Endothelial cell of umbilical vein (primary cell): ENCODE measurements around the gene FRMPD1. TPM values are rescaled to one million over a fixed set of nuclear protein-coding genes. Genes with fewer than 3 reads are reported as not detected.
"Not testable (repeated sequence)": the region's sequence is repeated elsewhere in the genome, so short reads cannot be mapped to it uniquely, and the experiment has no call there.

Experiments used
- Bru-seq: library from RNA; stranded (reverse); fragments of 400-500 nt; gene quantifications from one replicate; lab custom pipeline; 2021; lab: Mats Ljungman, UMichigan
- BruChase-seq, 2 experiments: library from RNA; stranded (reverse); fragments of 400-500 nt; gene quantifications; one replicate each; lab custom pipeline; 2021; lab: Mats Ljungman, UMichigan
- BruUV-seq: library from RNA; stranded (reverse); fragments of 400-500 nt; replicated peaks from 2 replicates; lab custom pipeline; 2021; lab: Mats Ljungman, UMichigan
- CTCF ChIA-PET: fragments of 300-600, 350-600 bp; sonication (Branson Sonifier 250); formaldehyde crosslinking; loops from one replicate; lab custom pipeline; 2021; ENCODE audit warnings: antibody characterized with exemption, inconsistent platforms; lab: Charles Lee
- POLR2A ChIA-PET: fragments of 300-600, 350-600 bp; sonication (Branson Sonifier 250); formaldehyde crosslinking; loops from one replicate; lab custom pipeline; 2021; ENCODE audit warnings: antibody characterized with exemption, inconsistent platforms; lab: Charles Lee
- DNase-seq: peaks from one replicate; pipeline ENCODE4 v3.0.0-alpha.2; 2011; ENCODE audit warnings: low read depth, low spot score
- FAIRE-seq: peaks from 2 replicates; lab custom pipeline; 2011; peaks lifted over from hg19 to GRCh38; lab: Jason Lieb, UNC
- H2AFZ ChIP-seq: 2 replicates; pipeline ENCODE4 v1.6.0; 2012; ENCODE audit warnings: low read depth, low read length, control low read depth, inconsistent platforms
- H3K27ac ChIP-seq: 2 replicates; pipeline ENCODE4 v1.5.1; 2011; ENCODE audit warnings: low read depth, mild to moderate bottlenecking, control low read depth, low read length, moderate library complexity; ENCODE audit not compliant: insufficient read depth
- H3K27me3 ChIP-seq, 2 experiments: 2 replicates each; pipeline versions ENCODE4 v1.6.0 to v1.6.1; 2011; ENCODE audit warnings: low read length in 2 of 2, mixed read lengths in 1 of 2; ENCODE audit not compliant: control insufficient read depth in 2 of 2, insufficient read depth in 2 of 2
- H3K36me3 ChIP-seq, 2 experiments: 2 replicates in 1 of 2; 3 replicates in 1 of 2; pipeline ENCODE4 v1.5.1; 2011; ENCODE audit warnings: low read length in 2 of 2, mild to moderate bottlenecking in 1 of 2, moderate library complexity in 1 of 2; ENCODE audit not compliant: control insufficient read depth in 2 of 2, insufficient read depth in 2 of 2; ENCODE audit errors: extremely low read depth in 1 of 2
- H3K4me1 ChIP-seq: 3 replicates; pipeline ENCODE4 v1.5.1; 2011; ENCODE audit warnings: mild to moderate bottlenecking, low read length; ENCODE audit not compliant: control insufficient read depth, insufficient read depth; ENCODE audit errors: extremely low read depth
- H3K4me2 ChIP-seq: 2 replicates; pipeline ENCODE4 v1.6.1; 2011; ENCODE audit warnings: low read length, control low read depth, mixed read lengths; ENCODE audit not compliant: insufficient read depth
- H3K4me3 ChIP-seq, 3 experiments: fragments of 200-600 bp in 1 of 3; sonication (generic), shearing (Covaris generic) in 1 of 3; replicated peaks in 1 of 3; 2 replicates each; pipeline ENCODE4 v1.5.1; 2011 to 2016; ENCODE audit warnings: control low read depth in 3 of 3, low read length in 3 of 3, mild to moderate bottlenecking in 2 of 3, inconsistent platforms in 1 of 3, low read depth in 1 of 3, moderate library complexity in 1 of 3; ENCODE audit not compliant: insufficient read depth in 1 of 3
- H3K79me2 ChIP-seq: 2 replicates; pipeline ENCODE4 v1.6.0; 2012; ENCODE audit warnings: low read length, inconsistent platforms; ENCODE audit not compliant: control insufficient read depth, insufficient read depth
- H3K9ac ChIP-seq: replicated peaks from 2 replicates; pipeline ENCODE3; 2011; ENCODE audit warnings: low read length, control low read depth; ENCODE audit not compliant: insufficient read depth; ENCODE audit errors: extremely low read depth
- H3K9me1 ChIP-seq: replicated peaks from 3 replicates; pipeline ENCODE4 v1.6.0; 2011; ENCODE audit warnings: mild to moderate bottlenecking, low read length; ENCODE audit not compliant: control insufficient read depth, insufficient read depth; ENCODE audit errors: extremely low read depth
- H3K9me3 ChIP-seq: replicated peaks from 2 replicates; pipeline ENCODE4 v1.5.1; 2012; ENCODE audit warnings: low read length, inconsistent platforms; ENCODE audit not compliant: control insufficient read depth, insufficient read depth
- H4K20me1 ChIP-seq: replicated peaks from 2 replicates; pipeline ENCODE3; 2011; ENCODE audit warnings: mild to moderate bottlenecking, low read length; ENCODE audit not compliant: control insufficient read depth, insufficient read depth; ENCODE audit errors: extremely low read depth
- EZH2 ChIP-seq: IDR thresholded peaks from 2 replicates; pipeline ENCODE4 v1.6.1; 2012; ENCODE audit warnings: borderline replicate concordance, low read depth, mild to moderate bottlenecking, moderate library complexity, low read length, inconsistent platforms; ENCODE audit not compliant: severe bottlenecking
- MYC ChIP-seq: IDR thresholded peaks from one replicate; pipeline ENCODE4 v1.6.1; 2011; ENCODE audit warnings: mild to moderate bottlenecking, low read depth, low read length
- dilution Hi-C: fragments of 300-500 bp; cut with MboI; formaldehyde crosslinking; loops from one replicate; pipeline ENCODE4 v1.15.0; 2019; ENCODE audit warnings: low sequenced_read_pairs; ENCODE audit not compliant: extremely low pct_ligation_motif_present
- intact Hi-C: fragments of 100-400 bp; cut with micrococcal nuclease; formaldehyde crosslinking; loops from one replicate; pipeline ENCODE4 v1.10.0; 2022
- long read RNA-seq: library from polyadenylated mRNA; stranded (forward); transcript quantifications from one replicate; pipeline ENCODE4 v2.0.0, GENCODE V29; 2021
- polyA minus RNA-seq, 3 experiments: library from RNA; depleted of rRNA, polyadenylated mRNA; stranded (reverse); fragments of >200 nt; gene quantifications; 1 replicate in 1 of 3; 2 replicates in 2 of 3; pipeline ENCODE4 v1.2.3, GENCODE V29; 2011
- polyA plus RNA-seq, 4 experiments: library from polyadenylated mRNA; depleted of rRNA in 3 of 4; stranded (reverse) in 3 of 4; unstranded in 1 of 4; fragments of >200 nt; gene quantifications; 2 replicates each; pipeline versions ENCODE4 v1.2.1 to v1.2.3, GENCODE V29; 2011 to 2012; ENCODE audit warnings: missing spikeins in 1 of 4
- total RNA-seq: library from RNA; stranded (reverse); gene quantifications from 2 replicates; pipeline ENCODE4 v1.2.3, GENCODE V29; 2021

Gene FRMPD1, protein sequence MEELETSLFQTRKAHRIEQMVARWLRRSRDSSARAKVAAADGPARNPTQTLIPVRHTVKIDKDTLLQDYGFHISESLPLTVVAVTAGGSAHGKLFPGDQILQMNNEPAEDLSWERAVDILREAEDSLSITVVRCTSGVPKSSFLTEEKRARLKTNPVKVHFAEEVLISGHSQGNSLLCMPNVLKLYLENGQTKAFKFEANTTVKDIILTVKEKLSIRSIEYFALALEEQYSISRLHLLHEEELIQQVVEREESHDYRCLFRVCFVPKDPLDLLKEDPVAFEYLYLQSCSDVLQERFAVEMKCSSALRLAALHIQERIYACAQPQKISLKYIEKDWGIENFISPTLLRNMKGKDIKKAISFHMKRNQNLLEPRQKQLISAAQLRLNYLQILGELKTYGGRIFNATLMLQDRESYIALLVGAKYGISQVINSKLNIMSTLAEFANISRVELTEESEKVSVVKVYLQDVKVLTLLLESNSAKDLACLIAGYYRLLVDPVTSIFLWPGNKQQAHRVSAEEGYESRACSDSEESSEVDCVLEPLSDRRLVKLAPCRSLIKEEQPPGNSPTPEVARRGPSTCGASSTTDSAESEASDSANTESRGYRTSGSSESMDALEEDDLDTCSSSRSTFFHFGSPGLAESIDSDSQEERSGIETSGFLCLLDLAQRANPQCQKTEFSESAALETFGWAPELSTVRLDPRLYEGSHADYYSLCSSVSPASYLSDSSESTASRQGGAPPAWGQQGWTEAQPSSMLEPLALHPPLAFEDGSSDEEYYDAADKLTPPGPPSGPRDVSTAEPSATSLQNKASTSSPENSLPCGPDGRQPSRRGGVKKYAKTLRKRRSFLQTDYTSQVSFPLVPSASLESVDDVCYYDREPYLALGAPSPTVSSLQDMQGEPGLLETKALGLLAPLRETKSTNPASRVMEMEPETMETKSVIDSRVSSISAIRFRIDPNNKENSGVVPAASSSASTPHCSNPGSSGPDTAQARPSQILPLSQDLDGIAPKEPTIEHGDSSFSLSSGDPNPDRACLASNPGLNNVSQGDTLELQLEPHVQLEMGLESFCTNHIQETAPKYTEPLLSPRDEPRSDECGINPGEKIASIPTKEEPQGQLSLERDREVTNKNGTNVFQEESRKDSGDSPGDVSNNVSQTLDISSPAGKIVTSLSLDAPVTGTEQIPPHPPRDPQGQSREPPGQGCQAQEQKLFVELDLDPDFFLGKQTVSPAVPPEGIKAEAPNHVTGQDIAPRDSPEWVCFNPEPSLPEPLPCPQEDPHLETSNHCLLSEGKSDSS (N-terminal part only)
- not detected in 2 replicates for total RNA-seq
- not detected in 2 replicates for polyA plus RNA-seq
- polyA plus RNA-seq (2011; cell fraction: cytosol; rRNA removed): not detected in 2 replicates
- polyA plus RNA-seq (2011; cell fraction: nucleus; rRNA removed): not detected in 2 replicates
- polyA plus RNA-seq (2012): not detected in 2 replicates
- polyA minus RNA-seq: not detected in 2 replicates
- not detected for polyA minus RNA-seq (2011; cell fraction: cytosol; rRNA and poly(A)+ RNA removed)
- polyA minus RNA-seq (2011; cell fraction: nucleus; rRNA and poly(A)+ RNA removed): not detected in 2 replicates
- Bru-seq, nascent RNA: percentile 1 among the genes with signal in this experiment
- not detected for BruChase-seq, experiment 1, labeled RNA remaining after a 6-hour chase
- BruChase-seq, experiment 2, labeled RNA remaining after a 2-hour chase: not detected
- long read RNA-seq: 0 reads

- Histone ChIP-seq H3K4me1 (peaks cover 6% of the 10 kb centered on the region), H3K4me2 (peak within 1 kb of the TSS; percentile 71), H3K9ac (no peak within 1 kb of the TSS), H3K36me3 (no peaks in the 10 kb centered on the region), H3K9me1 (no peaks in the 10 kb centered on the region), H3K27ac (no peak within 1 kb of the TSS), H2AFZ (peak within 1 kb of the TSS; percentile 89), H3K79me2 (no peaks in the 10 kb centered on the region), H3K4me3 (peak within 1 kb of the TSS; percentile 29 to 41 (median 37)), H3K9me3 (no peaks in the 10 kb centered on the region), H3K27me3 (peaks cover 49 to 52% of the 10 kb centered on the region in 2 experiments), H4K20me1 (no peaks in the 10 kb centered on the region)
- no TSS peak for BruUV-seq
- CTCF ChIA-PET: no interaction called here
- dilution Hi-C loops (no loop called here), intact Hi-C loops (no loop called here)
- DNase-seq (peak; percentile 39), FAIRE-seq (peak; percentile 42)
- POLR2A ChIA-PET: no interaction called here
- TF ChIP-seq EZH2 (peak; percentile 74), MYC (no peak)
Measured at GRCh38 chr9:37650873-37651768, at the start of gene FRMPD1. Gene FRMPD1 (plus strand): TSS chr9:37650954. CDS start chr9:37692642, 41,688 bp downstream.

DNA sequence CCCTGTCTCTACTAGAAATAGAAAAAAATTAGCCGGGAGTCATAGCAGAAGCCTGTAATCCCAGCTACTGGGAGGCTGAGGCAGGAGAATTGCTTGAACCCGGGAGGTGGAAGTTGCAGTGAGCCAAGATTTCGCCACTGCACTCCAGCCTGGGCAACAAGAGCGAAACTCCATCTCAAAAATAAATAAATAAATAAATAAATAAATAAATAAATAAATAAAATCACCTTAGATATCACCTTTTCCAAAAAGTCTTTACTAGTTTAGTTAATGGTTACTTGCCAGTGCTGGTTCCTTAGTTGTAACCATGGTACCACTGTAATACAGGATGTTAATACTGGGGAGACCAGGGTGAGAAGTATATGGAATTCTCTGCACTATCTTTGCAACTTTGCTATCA is 48.7 kb upstream of the FRMPD1 start:
- H3K4me1 ChIP-seq, CTCF ChIA-PET, BruUV-seq, DNase-seq, H3K79me2 ChIP-seq, POLR2A ChIA-PET, H2AFZ ChIP-seq, dilution Hi-C loops, H3K9ac ChIP-seq, intact Hi-C loops, H3K27ac ChIP-seq, H4K20me1 ChIP-seq, H3K4me2 ChIP-seq, FAIRE-seq, H3K9me3 ChIP-seq, H3K9me1 ChIP-seq, H3K36me3 ChIP-seq, H3K4me3 ChIP-seq: not testable (repeated sequence)
- H3K27me3 ChIP-seq: peaks cover 14 to 29% of the 10 kb centered on the region in 2 experiments
